GM19452 (cell line): ENCODE measurements around the gene C15orf40.
"Not testable (repeated sequence)": the region's sequence is repeated elsewhere in the genome, so short reads cannot be mapped to it uniquely, and the experiment has no call there.

Experiments
- ATAC-seq: cut with Tn5 transposase; IDR thresholded peaks from one replicate; pipeline ENCODE4 v1.9.1; 2021; ENCODE audit not compliant: unreplicated experiment

The C15orf40 gene

GRCh38 chr15:82952158-82953081 is 59.0 kb downstream of the C15orf40 start, which contains the start of gene HOMER2:
TSS of gene HOMER2 (minus strand) at chr15:82952720. CDS start at chr15:82952535, 185 bp downstream.
- ATAC-seq: peak; percentile 45

DNA sequence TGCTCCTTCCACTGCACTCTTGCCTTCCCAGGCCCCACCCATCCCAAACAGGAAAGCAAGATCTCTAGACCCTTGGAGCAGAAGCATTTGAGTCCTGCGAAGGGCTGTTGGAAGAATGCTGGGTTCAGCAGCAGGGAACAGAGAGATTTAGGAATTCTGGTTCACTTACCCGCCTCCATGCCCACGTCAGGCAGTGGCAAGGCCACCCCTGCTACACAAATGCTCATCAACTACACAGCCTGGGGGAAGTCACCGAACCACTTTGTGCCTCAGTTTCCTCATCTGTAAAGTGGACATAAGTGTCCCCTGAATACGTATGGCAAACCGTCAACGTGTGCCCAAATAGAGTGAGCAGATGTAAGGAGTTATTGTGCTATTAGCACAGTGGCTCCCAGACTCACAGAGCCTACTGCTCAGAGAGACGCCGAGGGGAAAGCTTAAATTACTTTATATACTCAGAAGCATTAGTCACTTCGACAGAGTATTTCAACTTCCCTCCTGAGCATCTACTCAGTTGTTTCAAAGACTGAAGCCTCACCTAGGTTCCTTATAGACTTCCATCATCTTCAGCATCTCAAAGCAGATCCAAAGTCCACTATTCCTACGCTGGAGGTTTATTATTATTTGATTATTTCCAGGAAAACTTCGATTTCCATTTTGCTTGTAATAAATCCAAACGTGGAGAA is 59.8 kb downstream of the C15orf40 start:
- ATAC-seq: no peak

DNA sequence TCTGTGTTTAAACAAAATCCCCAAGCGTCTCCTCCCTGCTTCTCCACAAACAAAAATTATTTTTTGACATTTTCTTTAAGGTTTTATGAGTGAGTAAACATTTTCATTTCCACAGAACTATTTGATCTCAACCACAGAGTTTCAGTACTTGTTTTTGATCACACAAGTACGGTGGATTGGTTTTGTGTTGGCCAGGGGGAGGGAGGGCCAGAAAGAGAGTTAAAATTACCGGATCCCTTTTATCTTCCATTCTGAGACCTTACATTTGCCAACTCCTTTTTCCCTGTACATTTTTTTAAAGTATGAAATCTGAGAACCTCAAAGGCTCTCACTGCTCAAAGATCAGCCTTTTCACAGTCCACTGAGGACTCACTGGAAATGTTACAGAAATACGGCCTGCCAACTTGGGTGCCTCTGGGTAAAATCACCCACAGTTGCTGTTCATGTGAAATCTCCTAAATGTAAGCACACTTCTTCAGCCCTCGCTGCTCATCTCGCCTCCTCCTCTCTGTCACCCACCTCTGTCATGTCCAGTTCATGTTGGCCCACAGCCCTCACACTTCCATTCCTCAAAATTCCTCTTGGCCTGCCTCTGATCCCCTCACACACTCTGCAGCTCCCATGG is 60.6 kb downstream of the C15orf40 start:
- ATAC-seq: peak; percentile 55

DNA sequence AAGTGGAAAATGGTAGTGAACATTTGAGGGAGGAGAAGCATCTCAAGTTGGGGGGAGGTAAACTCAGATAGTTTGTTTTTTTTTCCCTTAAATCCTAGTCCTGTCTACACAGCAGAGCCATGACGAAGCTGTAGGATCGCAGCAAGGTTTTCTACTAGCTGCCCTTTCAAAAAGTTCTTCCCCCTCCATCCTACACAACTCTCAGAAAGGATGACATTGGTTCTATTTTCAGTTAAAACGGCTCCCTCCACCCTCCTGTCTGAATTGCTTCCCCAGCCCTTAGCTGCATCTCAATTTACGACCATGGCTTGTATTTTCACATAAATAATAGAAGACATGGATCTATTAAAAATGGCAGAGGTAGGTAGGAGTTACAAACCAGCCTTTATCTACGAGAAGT is 61.1 kb downstream of the C15orf40 start:
- ATAC-seq: peak; percentile 18

GRCh38 chr15:82946155-82946701 is 65.2 kb downstream of the C15orf40 start:
- no peak for ATAC-seq

- no peak for ATAC-seq
Observed at GRCh38 chr15:82945326-82945725, 66.1 kb downstream of the C15orf40 start.

DNA sequence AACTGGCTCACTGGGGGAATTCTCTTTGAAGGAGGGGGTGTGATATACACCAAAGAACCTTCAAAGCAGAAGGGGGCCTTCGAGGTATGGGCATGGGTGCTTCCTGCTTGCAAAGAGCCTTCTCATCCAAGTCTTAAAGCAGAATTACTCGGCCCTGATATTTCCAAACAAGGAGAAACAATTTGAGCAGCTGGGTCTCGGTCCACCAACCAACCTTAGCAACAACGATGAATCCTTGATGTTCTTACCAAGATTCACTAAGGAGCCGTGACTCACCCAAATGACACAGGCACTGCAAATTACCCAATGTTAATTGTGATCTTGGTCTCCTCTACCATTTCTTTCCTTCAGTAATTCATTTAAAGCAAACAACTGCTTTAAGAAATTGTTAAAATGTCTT is 66.6 kb downstream of the C15orf40 start:
- no peak for ATAC-seq

DNA sequence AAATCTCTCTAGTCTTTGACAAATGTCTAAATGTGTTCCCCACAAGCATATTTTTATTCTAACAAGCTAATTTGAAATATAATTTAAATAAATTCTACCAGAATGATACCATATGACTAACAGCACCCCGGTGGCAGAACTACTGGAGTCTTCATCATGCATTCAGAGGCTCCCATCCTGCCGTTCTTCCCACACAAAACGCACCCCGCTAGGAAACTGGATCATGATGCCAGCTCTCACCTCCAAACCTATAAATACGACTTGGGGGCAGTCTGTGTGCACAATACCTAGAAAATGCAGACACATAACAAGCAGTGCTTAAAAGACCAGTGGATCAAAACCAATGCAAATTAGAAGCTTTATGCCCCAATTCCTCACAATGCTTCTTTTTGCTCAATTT is 67.4 kb downstream of the C15orf40 start:
- ATAC-seq: no peak

- ATAC-seq: no peak
Observed at GRCh38 chr15:82943176-82943575, 68.3 kb downstream of the C15orf40 start.

DNA sequence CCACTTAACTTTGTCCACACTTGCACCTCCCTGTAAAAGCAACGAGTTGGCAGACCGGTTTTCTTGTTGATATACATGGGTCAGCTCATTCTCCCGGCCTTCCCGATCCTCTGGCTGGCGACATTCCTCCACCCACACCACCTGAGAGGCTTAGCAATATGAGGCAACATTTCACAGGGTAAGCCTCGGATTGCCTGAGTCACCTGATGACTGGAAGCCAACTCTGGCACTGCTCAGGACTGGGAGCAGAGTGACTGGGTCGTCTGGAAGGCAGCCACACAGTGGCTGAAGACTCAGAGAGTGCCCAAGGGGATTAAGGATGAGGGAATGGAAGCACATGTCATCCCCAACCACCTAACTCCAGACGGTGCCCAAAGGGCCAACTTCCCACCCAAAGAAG is 68.7 kb downstream of the C15orf40 start:
- ATAC-seq: no peak

DNA sequence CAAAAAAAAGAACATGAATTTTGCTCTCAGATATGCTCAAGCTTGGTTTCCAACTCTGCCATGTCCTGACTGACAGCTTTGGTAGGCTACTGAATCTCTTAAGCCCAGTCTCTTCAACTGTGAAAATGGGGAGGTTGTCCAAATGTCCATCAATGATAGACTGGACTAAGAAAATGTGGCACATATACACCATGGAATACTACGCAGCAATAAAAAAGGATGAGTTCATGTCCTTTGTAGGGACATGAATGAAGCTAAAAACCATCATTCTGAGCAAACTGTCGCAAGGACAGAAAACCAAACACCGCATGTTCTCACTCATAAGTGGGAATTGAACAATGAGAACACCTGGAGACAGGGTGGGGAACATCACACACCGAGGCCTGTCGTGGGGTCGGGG is 71.8 kb downstream of the C15orf40 start:
- ATAC-seq: not testable (repeated sequence)
